Stimulated activated CD8-positive, alpha-beta memory T cell treated with anti-CD3 and anti-CD28 coated beads, Interleukin-4, amount 100 ng/mL, for 48 hours (primary cell): ENCODE results near the gene B4GALNT3.

Source experiments
- DNase-seq: peaks from one replicate; pipeline ENCODE4 v3.0.0-alpha.2; 2020

The B4GALNT3 gene

GRCh38 chr12:601976-602699 is 142.4 kb downstream of the B4GALNT3 start:
- no peak for DNase-seq

GRCh38 chr12:602700-603068 is 142.9 kb downstream of the B4GALNT3 start:
- DNase-seq: no peak

- no peak for DNase-seq
Measured at GRCh38 chr12:604956-605355, 145.2 kb downstream of the B4GALNT3 start.

GRCh38 chr12:607541-608001 is 147.8 kb downstream of the B4GALNT3 start:
- DNase-seq: no peak

GRCh38 chr12:608413-608812 is 148.7 kb downstream of the B4GALNT3 start:
- no peak for DNase-seq

GRCh38 chr12:608921-609320 is 149.2 kb downstream of the B4GALNT3 start:
- DNase-seq: no peak

- no peak for DNase-seq
Measured at GRCh38 chr12:611721-612120, 152.0 kb downstream of the B4GALNT3 start.

GRCh38 chr12:612293-612692 is 152.6 kb downstream of the B4GALNT3 start:
- DNase-seq: no peak

GRCh38 chr12:612886-613285 is 153.1 kb downstream of the B4GALNT3 start:
- DNase-seq: no peak
